AG04450 (cell line): ENCODE data around the gene PAM. TPM values are rescaled to one million over a fixed set of nuclear protein-coding genes. Genes with fewer than 3 reads are reported as not detected.

ENCODE experiments used
- CTCF ChIA-PET: fragments of 300-600, 350-600 bp; formaldehyde crosslinking; extraction: SDS; loops from one replicate; lab custom pipeline; 2022; ENCODE audit warnings: antibody characterized with exemption, inconsistent platforms; lab: Charles Lee
- POLR2A ChIA-PET: fragments of 350-600 bp; formaldehyde crosslinking; extraction: SDS; loops from one replicate; lab custom pipeline; 2021; ENCODE audit warnings: antibody characterized with exemption, inconsistent platforms; lab: Yijun Ruan, JAX
- DNase-seq: peaks from one replicate; pipeline ENCODE4 v3.0.0-alpha.2; 2011; ENCODE audit warnings: low read depth, low spot score
- H3K27ac ChIP-seq: one replicate; pipeline ENCODE4 v1.5.1; 2012; ENCODE audit warnings: low read depth, low read length, control low read depth
- H3K27me3 ChIP-seq: one replicate; pipeline ENCODE4 v1.6.0; 2012; ENCODE audit warnings: low read length; ENCODE audit not compliant: control insufficient read depth, insufficient read depth
- H3K4me3 ChIP-seq: 2 replicates; pipeline ENCODE4 v1.5.1; 2011; ENCODE audit warnings: mild to moderate bottlenecking, low read depth, low read length, control low read depth
- H3K9me3 ChIP-seq: 2 replicates; pipeline ENCODE4 v1.5.1; 2012; ENCODE audit warnings: low read length; ENCODE audit not compliant: control insufficient read depth, insufficient read depth
- CTCF ChIP-seq: IDR thresholded peaks from 2 replicates; pipeline ENCODE4 v1.5.1; 2011; ENCODE audit warnings: low read depth, low read length, control low read depth, inconsistent platforms
- polyA plus RNA-seq: library from polyadenylated mRNA; depleted of rRNA; stranded (reverse); fragments of >200 nt; gene quantifications from 2 replicates; pipeline ENCODE4 v1.2.3, GENCODE V29; 2011

PAM gene
- polyA plus RNA-seq, 1 experiment = 307 TPM

- CTCF ChIA-PET = interaction anchor here (1.0 to 3.6 kb wide), 2 partner anchors 18 to 81 kb away, joined by 5 to 19 read pairs; no protein-coding TSS in a partner anchor
- TF ChIP-seq CTCF = no peak
- Histone ChIP-seq H3K4me3 (no peak overlapping the region), H3K27ac (no peak overlapping the region), H3K27me3 (no peaks in the 10 kb centered on the region), H3K9me3 (no peaks in the 10 kb centered on the region)
- DNase-seq = no peak
- POLR2A ChIA-PET = no interaction called here
These were observed 7.6 kb downstream of the PAM start for GRCh38 chr5:102762562-102763227.

GRCh38 chr5:102763734-102764133 is 8.6 kb downstream of the PAM start:
- Histone ChIP-seq H3K27me3 (no peaks in the 10 kb centered on the region), H3K27ac (no peak overlapping the region), H3K9me3 (no peaks in the 10 kb centered on the region), H3K4me3 (no peak overlapping the region)
- ChIA-PET CTCF (interaction anchor here (3.6 kb wide), 1 partner anchor 17 kb away, joined by 19 read pairs; no protein-coding TSS in a partner anchor), POLR2A (no interaction called here)
- no peak for TF ChIP-seq CTCF
- no peak for DNase-seq

GRCh38 chr5:102764381-102765004 is 9.4 kb downstream of the PAM start:
- POLR2A ChIA-PET = no interaction called here

GRCh38 chr5:102765350-102765749 is 10.2 kb downstream of the PAM start:
- no peak for DNase-seq
- H3K27me3 ChIP-seq = no peaks in the 10 kb centered on the region
- ChIA-PET CTCF (interaction anchor here (3.6 kb wide), 1 partner anchor 15 kb away, joined by 19 read pairs; no protein-coding TSS in a partner anchor), POLR2A (no interaction called here)
- H3K9me3 ChIP-seq = no peaks in the 10 kb centered on the region
- no peak for TF ChIP-seq CTCF
- no peak overlapping the region for H3K27ac ChIP-seq
- H3K4me3 ChIP-seq = no peak overlapping the region

More at GRCh38 chr5:102764381-102765004, 9.4 kb downstream of the PAM start:
- no peak for DNase-seq
- H3K4me3 ChIP-seq = no peak overlapping the region
- no peak overlapping the region for H3K27ac ChIP-seq
- H3K9me3 ChIP-seq = no peaks in the 10 kb centered on the region
- no peak for TF ChIP-seq CTCF
- CTCF ChIA-PET = interaction anchor here (1.0 to 3.6 kb wide), 2 partner anchors 16 to 83 kb away, joined by 3 to 19 read pairs; no protein-coding TSS in a partner anchor
- H3K27me3 ChIP-seq = no peaks in the 10 kb centered on the region
